Liver (tissue), 9 donors: ENCODE measurements around the gene WIPF1. TPM values are rescaled to one million over a fixed set of nuclear protein-coding genes. Genes with fewer than 3 reads are reported as not detected.

Experiments
- DNase-seq: peaks from one replicate; pipeline ENCODE4 v3.0.0-alpha.2; 2017; ENCODE audit warnings: low spot score
- H3K27ac ChIP-seq, 2 donors: one replicate each; pipeline ENCODE4 v1.7.0; 2013; ENCODE audit warnings: inconsistent platforms in 2 of 2, low read length in 2 of 2, control low read depth in 1 of 2, low read depth in 1 of 2, mild to moderate bottlenecking in 1 of 2
- H3K27me3 ChIP-seq, 4 donors: one replicate each; pipeline versions ENCODE4 v1.6.1 to v1.7.0; 2013; ENCODE audit warnings: low read length in 3 of 4, inconsistent platforms in 1 of 4, mild to moderate bottlenecking in 1 of 4, moderate library complexity in 1 of 4; ENCODE audit not compliant: control insufficient read depth in 4 of 4, insufficient read depth in 4 of 4
- H3K36me3 ChIP-seq, 4 donors: one replicate each; pipeline versions ENCODE4 v1.6.1 to v1.7.0; 2013; ENCODE audit warnings: low read length in 3 of 4, mild to moderate bottlenecking in 3 of 4, low read depth in 1 of 4, moderate library complexity in 1 of 4; ENCODE audit not compliant: control insufficient read depth in 4 of 4, insufficient read depth in 3 of 4
- H3K4me1 ChIP-seq, 4 donors: one replicate each; pipeline versions ENCODE4 v1.6.1 to v1.7.0; 2013; ENCODE audit warnings: low read length in 3 of 4, mild to moderate bottlenecking in 3 of 4, moderate library complexity in 1 of 4; ENCODE audit not compliant: control insufficient read depth in 4 of 4, insufficient read depth in 4 of 4
- H3K4me3 ChIP-seq, 3 donors: one replicate each; pipeline versions ENCODE4 v1.6.1 to v1.7.0; 2013; ENCODE audit warnings: low read length in 3 of 3, control low read depth in 1 of 3, low read depth in 1 of 3, mild to moderate bottlenecking in 1 of 3
- H3K9ac ChIP-seq, 2 donors: one replicate each; pipeline ENCODE4 v1.7.0; 2013; ENCODE audit warnings: low read length in 2 of 2, mild to moderate bottlenecking in 2 of 2, moderate library complexity in 2 of 2, control low read depth in 1 of 2, low read depth in 1 of 2
- H3K9me3 ChIP-seq, 4 donors: one replicate each; pipeline versions ENCODE4 v1.6.1 to v1.7.0; 2013; ENCODE audit warnings: low read length in 3 of 4; ENCODE audit not compliant: control insufficient read depth in 4 of 4
- EGR1 ChIP-seq, 2 donors: IDR thresholded peaks; 2 replicates each; pipeline ENCODE4 v1.6.1; 2016 to 2018; ENCODE audit warnings: antibody characterized with exemption in 2 of 2, low read depth in 2 of 2
- FOXA2 ChIP-seq: IDR thresholded peaks from 2 replicates; pipeline ENCODE4 v1.6.1; 2016; ENCODE audit warnings: antibody characterized with exemption
- GABPA ChIP-seq, 2 donors: IDR thresholded peaks in 1 of 2; conservative IDR thresholded peaks in 1 of 2; 2 replicates each; pipeline ENCODE4 v1.6.1; 2016; ENCODE audit warnings: antibody characterized with exemption in 2 of 2, mild to moderate bottlenecking in 1 of 2, moderate library complexity in 1 of 2
- HNF4G ChIP-seq: IDR thresholded peaks from 2 replicates; pipeline ENCODE4 v1.6.1; 2016; ENCODE audit warnings: antibody characterized with exemption
- JUND ChIP-seq, 2 donors: IDR thresholded peaks; 2 replicates each; pipeline ENCODE4 v1.6.1; 2016; ENCODE audit warnings: antibody characterized with exemption in 2 of 2
- NR2F2 ChIP-seq: IDR thresholded peaks from 2 replicates; pipeline ENCODE4 v1.6.1; 2016; ENCODE audit warnings: antibody characterized with exemption
- RAD21 ChIP-seq, 2 donors: IDR thresholded peaks; 2 replicates each; pipeline ENCODE4 v1.6.1; 2016; ENCODE audit warnings: antibody characterized with exemption in 2 of 2, mild to moderate bottlenecking in 2 of 2
- RXRA ChIP-seq, 2 donors: IDR thresholded peaks; 2 replicates each; pipeline ENCODE4 v1.6.1; 2017 to 2018; ENCODE audit warnings: antibody characterized with exemption in 2 of 2, mild to moderate bottlenecking in 1 of 2
- SP1 ChIP-seq: IDR thresholded peaks from 2 replicates; pipeline ENCODE4 v1.6.1; 2018; ENCODE audit warnings: antibody characterized with exemption, mild to moderate bottlenecking
- TAF1 ChIP-seq: conservative IDR thresholded peaks from 2 replicates; pipeline ENCODE4 v1.6.1; 2016; ENCODE audit warnings: antibody characterized with exemption, mild to moderate bottlenecking
- YY1 ChIP-seq: IDR thresholded peaks from 2 replicates; pipeline ENCODE4 v1.6.1; 2016; ENCODE audit warnings: antibody characterized with exemption, mild to moderate bottlenecking
- WGBS: extraction: QIAGEN DNeasy Blood & Tissue Kit; methylation state at CpG from one replicate; pipeline ENCODE4 v1.1.7; 2013; 5-methylcytosine and 5-hydroxymethylcytosine counted together
- polyA plus RNA-seq, 2 donors: library from polyadenylated mRNA; stranded (reverse) in 1 of 2; unstranded in 1 of 2; fragments of 200-250 nt in 1 of 2; fragments of >200 nt in 1 of 2; fragmentation: Nextera tagmentation in 1 of 2; extraction: Ambion mirVana in 1 of 2; gene quantifications; one replicate each; pipeline versions ENCODE4 v1.2.1 to v1.2.3, GENCODE V29; 2013 to 2015
- total RNA-seq, 2 donors: library from RNA; depleted of rRNA; stranded (reverse); fragments of >200 nt; gene quantifications; one replicate each; pipeline ENCODE4 v1.2.3, GENCODE V29; 2014
- TF ChIP-seq, protein P1 (sequence below): IDR thresholded peaks from 2 replicates; pipeline ENCODE4 v1.6.1; 2016; ENCODE audit warnings: antibody characterized with exemption
- TF ChIP-seq, protein P2 (sequence below): IDR thresholded peaks from 2 replicates; pipeline ENCODE4 v1.6.1; 2016; ENCODE audit warnings: antibody characterized with exemption
- TF ChIP-seq, protein P3 (sequence below): fragments of 150-350 bp; IDR thresholded peaks from 2 replicates; pipeline ENCODE4 v1.5.1; 2017; ENCODE audit warnings: improper control_type of control experiment, low read depth, low read length; ENCODE audit not compliant: missing input control
- TF ChIP-seq, protein P4 (sequence below): IDR thresholded peaks from 2 replicates; pipeline ENCODE4 v1.6.1; 2016; ENCODE audit warnings: antibody characterized with exemption, mild to moderate bottlenecking
- TF ChIP-seq, protein P5 (sequence below): IDR thresholded peaks from 2 replicates; pipeline ENCODE4 v1.6.1; 2016; ENCODE audit warnings: antibody characterized with exemption
- donor health status: healthy.
- donor health status: healthy.
- donor health status: healthy.
- donor health status: healthy.
- donor health status: healthy.

The WIPF1 gene
- total and polyA plus RNA-seq, 4 donors = 4.7 to 7.7 (median 6.3) TPM

DNA sequence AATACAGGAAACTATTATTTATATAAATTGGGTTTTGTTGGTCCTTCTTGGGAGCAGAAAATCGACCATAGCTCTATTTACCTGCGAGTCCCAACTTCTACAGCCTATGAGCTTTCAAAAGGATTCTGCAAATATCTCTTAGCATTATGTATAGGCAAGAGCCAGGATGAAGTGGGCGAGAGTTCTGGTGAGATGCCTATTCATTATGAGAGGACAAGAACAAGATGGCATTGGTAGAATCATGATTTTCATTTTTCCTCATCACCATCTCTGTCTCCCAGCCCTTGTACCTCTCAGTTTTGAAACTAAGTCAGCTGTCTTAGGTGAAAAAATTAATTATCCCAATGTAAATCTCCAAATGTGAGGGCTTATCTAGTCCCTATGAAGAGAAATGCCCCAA lies 25.0 kb downstream of the WIPF1 start:
- DNase-seq = no peak
- Histone ChIP-seq H3K36me3 (peaks cover 0 to 2% (median under 1%) of the 10 kb centered on the region in 4 donors), H3K27ac (no peak overlapping the region), H3K9ac (no peak overlapping the region), H3K9me3 (no peaks in the 10 kb centered on the region), H3K4me3 (no peak overlapping the region), H3K4me1 (peaks cover 3 to 5% (median 5%) of the 10 kb centered on the region in 4 donors), H3K27me3 (no peaks in the 10 kb centered on the region)
- 89% methylated on average over 3 of the region's 3 CpGs for WGBS
- no peak for TF ChIP-seq RAD21 (IDR thresholded peaks at IDR 0.05)
- no peak for TF ChIP-seq JUND (IDR thresholded peaks at IDR 0.05)
- TF ChIP-seq, protein P1, sequence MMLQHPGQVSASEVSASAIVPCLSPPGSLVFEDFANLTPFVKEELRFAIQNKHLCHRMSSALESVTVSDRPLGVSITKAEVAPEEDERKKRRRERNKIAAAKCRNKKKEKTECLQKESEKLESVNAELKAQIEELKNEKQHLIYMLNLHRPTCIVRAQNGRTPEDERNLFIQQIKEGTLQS = no peak
- TF ChIP-seq, protein P2, sequence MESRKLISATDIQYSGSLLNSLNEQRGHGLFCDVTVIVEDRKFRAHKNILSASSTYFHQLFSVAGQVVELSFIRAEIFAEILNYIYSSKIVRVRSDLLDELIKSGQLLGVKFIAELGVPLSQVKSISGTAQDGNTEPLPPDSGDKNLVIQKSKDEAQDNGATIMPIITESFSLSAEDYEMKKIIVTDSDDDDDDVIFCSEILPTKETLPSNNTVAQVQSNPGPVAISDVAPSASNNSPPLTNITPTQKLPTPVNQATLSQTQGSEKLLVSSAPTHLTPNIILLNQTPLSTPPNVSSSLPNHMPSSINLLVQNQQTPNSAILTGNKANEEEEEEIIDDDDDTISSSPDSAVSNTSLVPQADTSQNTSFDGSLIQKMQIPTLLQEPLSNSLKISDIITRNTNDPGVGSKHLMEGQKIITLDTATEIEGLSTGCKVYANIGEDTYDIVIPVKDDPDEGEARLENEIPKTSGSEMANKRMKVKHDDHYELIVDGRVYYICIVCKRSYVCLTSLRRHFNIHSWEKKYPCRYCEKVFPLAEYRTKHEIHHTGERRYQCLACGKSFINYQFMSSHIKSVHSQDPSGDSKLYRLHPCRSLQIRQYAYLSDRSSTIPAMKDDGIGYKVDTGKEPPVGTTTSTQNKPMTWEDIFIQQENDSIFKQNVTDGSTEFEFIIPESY = no peak
- no peak for TF ChIP-seq RXRA (IDR thresholded peaks at IDR 0.05)

DNA sequence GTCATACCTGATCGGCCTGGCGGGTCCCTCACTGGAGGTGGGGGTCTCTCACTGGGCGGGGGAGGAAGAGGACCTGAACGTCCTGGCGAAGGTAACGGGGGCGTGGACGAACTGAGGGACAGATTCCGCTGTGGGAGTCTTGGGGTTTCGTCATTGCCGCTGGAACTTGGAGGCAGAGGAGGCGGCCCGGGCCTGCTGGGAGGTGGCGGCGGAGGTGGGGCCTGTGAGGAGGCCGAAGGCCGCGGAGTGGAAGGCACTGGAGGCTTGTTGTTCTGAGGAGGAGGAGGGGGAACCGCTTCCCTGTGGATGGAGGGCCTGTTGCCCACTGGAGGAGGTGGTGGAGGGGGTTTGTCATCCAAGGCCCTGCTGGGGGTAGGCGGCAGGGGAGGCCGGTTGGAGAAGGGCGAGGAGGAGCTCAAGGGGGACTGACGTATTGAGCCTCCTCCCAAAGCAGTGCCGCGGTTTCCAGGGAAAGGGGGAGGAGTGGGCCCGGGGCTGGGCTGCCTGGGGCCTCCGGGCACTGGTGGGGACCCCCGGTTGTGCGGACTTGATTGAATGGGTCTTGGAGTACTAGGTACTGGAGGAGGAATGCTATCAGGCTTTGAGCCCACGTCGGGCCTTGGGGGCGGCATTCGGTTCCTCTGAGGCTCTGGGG lies 25.8 kb downstream of the WIPF1 start:
- Histone ChIP-seq H3K4me3 (no peak overlapping the region), H3K27me3 (no peaks in the 10 kb centered on the region), H3K4me1 (peaks cover 3 to 5% (median 5%) of the 10 kb centered on the region in 4 donors), H3K36me3 (peaks cover 1 to 6% (median 3%) of the 10 kb centered on the region in 4 donors), H3K27ac (no peak overlapping the region), H3K9ac (no peak overlapping the region), H3K9me3 (no peaks in the 10 kb centered on the region)
- DNase-seq = no peak
- TF ChIP-seq, protein P1 = no peak
- TF ChIP-seq YY1 = no peak
- TF ChIP-seq, protein P3, sequence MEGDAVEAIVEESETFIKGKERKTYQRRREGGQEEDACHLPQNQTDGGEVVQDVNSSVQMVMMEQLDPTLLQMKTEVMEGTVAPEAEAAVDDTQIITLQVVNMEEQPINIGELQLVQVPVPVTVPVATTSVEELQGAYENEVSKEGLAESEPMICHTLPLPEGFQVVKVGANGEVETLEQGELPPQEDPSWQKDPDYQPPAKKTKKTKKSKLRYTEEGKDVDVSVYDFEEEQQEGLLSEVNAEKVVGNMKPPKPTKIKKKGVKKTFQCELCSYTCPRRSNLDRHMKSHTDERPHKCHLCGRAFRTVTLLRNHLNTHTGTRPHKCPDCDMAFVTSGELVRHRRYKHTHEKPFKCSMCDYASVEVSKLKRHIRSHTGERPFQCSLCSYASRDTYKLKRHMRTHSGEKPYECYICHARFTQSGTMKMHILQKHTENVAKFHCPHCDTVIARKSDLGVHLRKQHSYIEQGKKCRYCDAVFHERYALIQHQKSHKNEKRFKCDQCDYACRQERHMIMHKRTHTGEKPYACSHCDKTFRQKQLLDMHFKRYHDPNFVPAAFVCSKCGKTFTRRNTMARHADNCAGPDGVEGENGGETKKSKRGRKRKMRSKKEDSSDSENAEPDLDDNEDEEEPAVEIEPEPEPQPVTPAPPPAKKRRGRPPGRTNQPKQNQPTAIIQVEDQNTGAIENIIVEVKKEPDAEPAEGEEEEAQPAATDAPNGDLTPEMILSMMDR = no peak
- no peak for TF ChIP-seq TAF1
- TF ChIP-seq, protein P4, sequence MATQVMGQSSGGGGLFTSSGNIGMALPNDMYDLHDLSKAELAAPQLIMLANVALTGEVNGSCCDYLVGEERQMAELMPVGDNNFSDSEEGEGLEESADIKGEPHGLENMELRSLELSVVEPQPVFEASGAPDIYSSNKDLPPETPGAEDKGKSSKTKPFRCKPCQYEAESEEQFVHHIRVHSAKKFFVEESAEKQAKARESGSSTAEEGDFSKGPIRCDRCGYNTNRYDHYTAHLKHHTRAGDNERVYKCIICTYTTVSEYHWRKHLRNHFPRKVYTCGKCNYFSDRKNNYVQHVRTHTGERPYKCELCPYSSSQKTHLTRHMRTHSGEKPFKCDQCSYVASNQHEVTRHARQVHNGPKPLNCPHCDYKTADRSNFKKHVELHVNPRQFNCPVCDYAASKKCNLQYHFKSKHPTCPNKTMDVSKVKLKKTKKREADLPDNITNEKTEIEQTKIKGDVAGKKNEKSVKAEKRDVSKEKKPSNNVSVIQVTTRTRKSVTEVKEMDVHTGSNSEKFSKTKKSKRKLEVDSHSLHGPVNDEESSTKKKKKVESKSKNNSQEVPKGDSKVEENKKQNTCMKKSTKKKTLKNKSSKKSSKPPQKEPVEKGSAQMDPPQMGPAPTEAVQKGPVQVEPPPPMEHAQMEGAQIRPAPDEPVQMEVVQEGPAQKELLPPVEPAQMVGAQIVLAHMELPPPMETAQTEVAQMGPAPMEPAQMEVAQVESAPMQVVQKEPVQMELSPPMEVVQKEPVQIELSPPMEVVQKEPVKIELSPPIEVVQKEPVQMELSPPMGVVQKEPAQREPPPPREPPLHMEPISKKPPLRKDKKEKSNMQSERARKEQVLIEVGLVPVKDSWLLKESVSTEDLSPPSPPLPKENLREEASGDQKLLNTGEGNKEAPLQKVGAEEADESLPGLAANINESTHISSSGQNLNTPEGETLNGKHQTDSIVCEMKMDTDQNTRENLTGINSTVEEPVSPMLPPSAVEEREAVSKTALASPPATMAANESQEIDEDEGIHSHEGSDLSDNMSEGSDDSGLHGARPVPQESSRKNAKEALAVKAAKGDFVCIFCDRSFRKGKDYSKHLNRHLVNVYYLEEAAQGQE = no peak
- TF ChIP-seq EGR1 (IDR thresholded peaks at IDR 0.05; ENCODE audit: low read depth in 2 of 2) = no peak
- TF ChIP-seq GABPA (IDR thresholded peaks at IDR 0.05 in 1 of 2, conservative IDR thresholded peaks at IDR 0.05 in 1 of 2) = no peak
- TF ChIP-seq NR2F2 = no peak
- TF ChIP-seq, protein P5, sequence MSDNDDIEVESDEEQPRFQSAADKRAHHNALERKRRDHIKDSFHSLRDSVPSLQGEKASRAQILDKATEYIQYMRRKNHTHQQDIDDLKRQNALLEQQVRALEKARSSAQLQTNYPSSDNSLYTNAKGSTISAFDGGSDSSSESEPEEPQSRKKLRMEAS = no peak
- no peak for TF ChIP-seq RXRA (IDR thresholded peaks at IDR 0.05)
- TF ChIP-seq SP1 = no peak
- TF ChIP-seq FOXA2 = no peak
- TF ChIP-seq HNF4G = no peak
- no peak for TF ChIP-seq JUND (IDR thresholded peaks at IDR 0.05)
- 94% methylated on average over 33 of the region's 33 CpGs for WGBS
